Gastroesophageal sphincter (tissue), 4 donors: ENCODE data around the gene PCSK7. TPM values are rescaled to one million over a fixed set of nuclear protein-coding genes. Genes with fewer than 3 reads are reported as not detected.

Source experiments
- ATAC-seq: fragments of 150-250 bp; one replicate; pipeline ENCODE4 v1.9.1; 2016; ENCODE audit warnings: mild to moderate bottlenecking, moderate library complexity
- H3K27ac ChIP-seq, 4 donors: fragments of 200-600 bp; sonication (generic) in 3 of 4; 1 replicate in 3 of 4; 2 replicates in 1 of 4; pipeline ENCODE4 v1.5.1; 2016 to 2019
- H3K27me3 ChIP-seq: fragments of 200-600 bp; sonication (generic); one replicate; pipeline ENCODE4 v1.5.1; 2019
- H3K36me3 ChIP-seq, 2 donors: fragments of 200-600 bp; sonication (generic); one replicate each; pipeline ENCODE4 v1.5.1; 2019; ENCODE audit warnings: control low read depth in 1 of 2
- H3K4me1 ChIP-seq, 3 donors: fragments of 200-600 bp; sonication (generic); 1 replicate in 2 of 3; 2 replicates in 1 of 3; pipeline ENCODE4 v1.5.1; 2016 to 2019; ENCODE audit warnings: control low read depth in 2 of 3
- H3K4me3 ChIP-seq, 2 donors: fragments of 200-600 bp; sonication (generic); one replicate each; pipeline ENCODE4 v1.5.1; 2019; ENCODE audit warnings: mild to moderate bottlenecking in 1 of 2, moderate library complexity in 1 of 2
- H3K9me3 ChIP-seq, 3 donors: fragments of 200-600 bp; sonication (generic); one replicate each; pipeline ENCODE4 v1.5.1; 2017 to 2019; ENCODE audit warnings: control low read depth in 2 of 3
- CTCF ChIP-seq, 4 experiments: fragments of 200-600 bp in 2 of 4; fragments of 450-650 bp in 2 of 4; sonication (generic) in 1 of 4; IDR thresholded peaks; one replicate each; pipeline ENCODE4 v1.5.1; 2017 to 2019; ENCODE audit warnings: antibody characterized with exemption in 4 of 4, mild to moderate bottlenecking in 2 of 4, moderate library complexity in 2 of 4
- EP300 ChIP-seq: sonication (generic); formaldehyde crosslinking; IDR thresholded peaks from one replicate; pipeline ENCODE4 v1.6.1; 2017; ENCODE audit warnings: antibody characterized with exemption, mild to moderate bottlenecking
- POLR2A ChIP-seq, 2 donors: fragments of 450-650 bp; IDR thresholded peaks; one replicate each; pipeline ENCODE4 v1.6.1; 2017; ENCODE audit warnings: antibody characterized with exemption in 2 of 2, mild to moderate bottlenecking in 2 of 2, moderate library complexity in 1 of 2
- POLR2AphosphoS5 ChIP-seq: sonication (generic); formaldehyde crosslinking; IDR thresholded peaks from one replicate; pipeline ENCODE4 v1.6.1; 2017; ENCODE audit warnings: antibody characterized with exemption
- WGBS, 2 donors: methylation state at CpG; one replicate each; pipeline ENCODE4 v1.1.5; 2018; ENCODE audit warnings: low coverage in 1 of 2; 5-methylcytosine and 5-hydroxymethylcytosine counted together
- total RNA-seq, 4 donors: library from RNA; depleted of rRNA; stranded (reverse); fragments of >200 nt; gene quantifications; one replicate each; pipeline ENCODE4 v1.1.0, GENCODE V29; 2016

Gene PCSK7
- total RNA-seq, 4 donors from 2014 or later: 28.9 to 40.5 (median 35.3) TPM

- peak overlapping the region; percentile 35 to 73 for H3K4me3 ChIP-seq
- peaks cover 0 to 48% of the 10 kb centered on the region in 2 donors for H3K36me3 ChIP-seq
- H3K27me3 ChIP-seq: no peaks in the 10 kb centered on the region
- H3K9me3 ChIP-seq: no peaks in the 10 kb centered on the region
- ATAC-seq: peak; percentile 64
- WGBS, 2 donors: 17% methylated on average over 1 of the region's 17 CpGs; no CpG with 5 or more reads in 1 of the 2 donors
- peak overlapping the region; percentile 97 to 99 (median 98) for H3K27ac ChIP-seq
- TF ChIP-seq POLR2AphosphoS5 (peak; percentile 94), CTCF (IDR thresholded peaks at IDR 0.05) (peak in 3 of 4 experiments; percentile 78 to 90 (median 85)), POLR2A (IDR thresholded peaks at IDR 0.05) (peak; percentile 69 to 71), EP300 (no peak)
- peaks cover 0 to 50% (median 8%) of the 10 kb centered on the region in 3 donors for H3K4me1 ChIP-seq
Measured at GRCh38 chr11:117197516-117198456, 34.1 kb downstream of the PCSK7 start.

GRCh38 chr11:117197006-117197405, 34.9 kb downstream of the PCSK7 start:
- no peak overlapping the region for H3K4me3 ChIP-seq
- peaks cover 0 to 43% (median 8%) of the 10 kb centered on the region in 3 donors for H3K4me1 ChIP-seq
- 100% methylated on average over 2 of the region's 7 CpGs; no CpG with 5 or more reads in 1 of the 2 donors for WGBS, 2 donors
- H3K27ac ChIP-seq: peak overlapping the region in 3 of 4 donors; percentile 97 to 99 (median 97)
- H3K36me3 ChIP-seq: peaks cover 0 to 50% of the 10 kb centered on the region in 2 donors
- no peaks in the 10 kb centered on the region for H3K27me3 ChIP-seq
- no peaks in the 10 kb centered on the region for H3K9me3 ChIP-seq
- no peak for ATAC-seq
- TF ChIP-seq CTCF (IDR thresholded peaks at IDR 0.05): no peak
- TF ChIP-seq POLR2AphosphoS5: no peak
- TF ChIP-seq POLR2A (IDR thresholded peaks at IDR 0.05): no peak
- no peak for TF ChIP-seq EP300

GRCh38 chr11:117195761-117196160, 36.1 kb downstream of the PCSK7 start:
- peaks cover 0 to 33% (median 8%) of the 10 kb centered on the region in 3 donors for H3K4me1 ChIP-seq
- WGBS, 2 donors: 100% methylated on average over 1 of the region's 19 CpGs

GRCh38 chr11:117195258-117195657, 36.6 kb downstream of the PCSK7 start:
- no peak overlapping the region for H3K4me3 ChIP-seq
- TF ChIP-seq POLR2AphosphoS5 (no peak), POLR2A (IDR thresholded peaks at IDR 0.05) (no peak), EP300 (no peak), CTCF (IDR thresholded peaks at IDR 0.05) (no peak)
- WGBS, 2 donors: 86 to 88% methylated on average over 3 to 4 of the region's 4 CpGs
- H3K9me3 ChIP-seq: no peaks in the 10 kb centered on the region
- peaks cover 0 to 61% of the 10 kb centered on the region in 2 donors for H3K36me3 ChIP-seq
- no peak for ATAC-seq
- H3K4me1 ChIP-seq: peaks cover 0 to 33% (median 8%) of the 10 kb centered on the region in 3 donors
- H3K27ac ChIP-seq: peak overlapping the region in 2 of 4 donors; percentile 22 to 97
- no peaks in the 10 kb centered on the region for H3K27me3 ChIP-seq

More at GRCh38 chr11:117195761-117196160, 36.1 kb downstream of the PCSK7 start:
- Histone ChIP-seq H3K9me3 (no peaks in the 10 kb centered on the region), H3K27me3 (no peaks in the 10 kb centered on the region), H3K36me3 (peaks cover 0 to 56% of the 10 kb centered on the region in 2 donors), H3K4me3 (no peak overlapping the region), H3K27ac (peak overlapping the region in 2 of 4 donors; percentile 97)
- no peak for ATAC-seq
- TF ChIP-seq POLR2A (IDR thresholded peaks at IDR 0.05): no peak
- TF ChIP-seq CTCF (IDR thresholded peaks at IDR 0.05): no peak
- TF ChIP-seq POLR2AphosphoS5: no peak
- TF ChIP-seq EP300: no peak
